ENCODE data around the gene SLF1.

DNA sequence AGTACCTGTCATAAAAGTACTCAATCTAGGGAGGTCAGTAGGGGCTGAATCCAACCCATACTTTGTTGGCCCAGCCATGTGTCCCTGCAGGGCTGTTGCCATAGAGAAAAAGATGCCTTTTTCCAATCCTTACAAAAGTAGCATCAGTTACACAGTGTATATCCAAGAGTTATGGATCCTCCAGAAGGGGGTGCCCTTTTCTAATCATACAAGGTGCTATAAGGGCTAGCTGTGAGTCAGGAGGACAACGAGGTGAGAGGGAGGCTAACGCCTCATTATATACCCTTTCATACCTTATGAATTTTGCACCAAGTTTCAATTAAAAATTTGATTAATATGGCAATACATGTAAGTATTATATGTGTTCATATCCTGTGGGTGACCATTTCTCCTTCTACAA is 4.9 kb upstream of the SLF1 start:
- TF ChIP-seq, protein P1, sequence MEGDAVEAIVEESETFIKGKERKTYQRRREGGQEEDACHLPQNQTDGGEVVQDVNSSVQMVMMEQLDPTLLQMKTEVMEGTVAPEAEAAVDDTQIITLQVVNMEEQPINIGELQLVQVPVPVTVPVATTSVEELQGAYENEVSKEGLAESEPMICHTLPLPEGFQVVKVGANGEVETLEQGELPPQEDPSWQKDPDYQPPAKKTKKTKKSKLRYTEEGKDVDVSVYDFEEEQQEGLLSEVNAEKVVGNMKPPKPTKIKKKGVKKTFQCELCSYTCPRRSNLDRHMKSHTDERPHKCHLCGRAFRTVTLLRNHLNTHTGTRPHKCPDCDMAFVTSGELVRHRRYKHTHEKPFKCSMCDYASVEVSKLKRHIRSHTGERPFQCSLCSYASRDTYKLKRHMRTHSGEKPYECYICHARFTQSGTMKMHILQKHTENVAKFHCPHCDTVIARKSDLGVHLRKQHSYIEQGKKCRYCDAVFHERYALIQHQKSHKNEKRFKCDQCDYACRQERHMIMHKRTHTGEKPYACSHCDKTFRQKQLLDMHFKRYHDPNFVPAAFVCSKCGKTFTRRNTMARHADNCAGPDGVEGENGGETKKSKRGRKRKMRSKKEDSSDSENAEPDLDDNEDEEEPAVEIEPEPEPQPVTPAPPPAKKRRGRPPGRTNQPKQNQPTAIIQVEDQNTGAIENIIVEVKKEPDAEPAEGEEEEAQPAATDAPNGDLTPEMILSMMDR (IDR thresholded peaks at IDR 0.05; ENCODE audit: low read depth, low read length), result peak; percentile 36
- TF ChIP-seq POLR2A (IDR thresholded peaks at IDR 0.05; ENCODE audit: extremely low read depth, insufficient read length), result no peak
- TF ChIP-seq, protein P2, sequence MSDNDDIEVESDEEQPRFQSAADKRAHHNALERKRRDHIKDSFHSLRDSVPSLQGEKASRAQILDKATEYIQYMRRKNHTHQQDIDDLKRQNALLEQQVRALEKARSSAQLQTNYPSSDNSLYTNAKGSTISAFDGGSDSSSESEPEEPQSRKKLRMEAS (IDR thresholded peaks at IDR 0.05; ENCODE audit: low read depth, low read length), result no peak
- no peak for TF ChIP-seq MYC (IDR thresholded peaks at IDR 0.05; ENCODE audit: low read depth, low read length)

Measured in NB4 (cell line).